Measurements from ENCODE around the gene JAKMIP3.

DNA sequence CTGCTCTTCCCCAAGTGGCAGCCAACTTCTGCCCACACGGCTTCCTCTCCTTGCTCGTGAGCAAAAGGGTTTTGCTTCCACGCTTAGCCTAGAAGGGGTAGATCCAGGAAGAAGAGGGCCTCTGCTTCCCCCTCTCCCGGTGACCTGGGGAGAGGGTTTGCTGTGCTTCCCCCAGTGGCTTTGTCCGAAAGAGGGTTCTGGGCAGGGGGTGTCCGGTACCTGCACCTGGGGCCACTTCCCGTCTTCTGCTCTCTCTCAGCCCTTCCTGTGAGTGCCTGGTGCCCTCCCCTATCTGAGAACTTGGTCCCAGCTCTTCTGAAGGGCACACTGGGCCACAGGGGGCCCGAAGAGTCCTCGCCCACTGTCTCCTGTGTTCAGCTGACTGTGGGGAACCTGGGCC, 11.3 kb downstream of the JAKMIP3 start:
- TF ChIP-seq EZH2 (IDR thresholded peaks at IDR 0.05; ENCODE audit: low read depth), result no peak
- TF ChIP-seq, protein P1, sequence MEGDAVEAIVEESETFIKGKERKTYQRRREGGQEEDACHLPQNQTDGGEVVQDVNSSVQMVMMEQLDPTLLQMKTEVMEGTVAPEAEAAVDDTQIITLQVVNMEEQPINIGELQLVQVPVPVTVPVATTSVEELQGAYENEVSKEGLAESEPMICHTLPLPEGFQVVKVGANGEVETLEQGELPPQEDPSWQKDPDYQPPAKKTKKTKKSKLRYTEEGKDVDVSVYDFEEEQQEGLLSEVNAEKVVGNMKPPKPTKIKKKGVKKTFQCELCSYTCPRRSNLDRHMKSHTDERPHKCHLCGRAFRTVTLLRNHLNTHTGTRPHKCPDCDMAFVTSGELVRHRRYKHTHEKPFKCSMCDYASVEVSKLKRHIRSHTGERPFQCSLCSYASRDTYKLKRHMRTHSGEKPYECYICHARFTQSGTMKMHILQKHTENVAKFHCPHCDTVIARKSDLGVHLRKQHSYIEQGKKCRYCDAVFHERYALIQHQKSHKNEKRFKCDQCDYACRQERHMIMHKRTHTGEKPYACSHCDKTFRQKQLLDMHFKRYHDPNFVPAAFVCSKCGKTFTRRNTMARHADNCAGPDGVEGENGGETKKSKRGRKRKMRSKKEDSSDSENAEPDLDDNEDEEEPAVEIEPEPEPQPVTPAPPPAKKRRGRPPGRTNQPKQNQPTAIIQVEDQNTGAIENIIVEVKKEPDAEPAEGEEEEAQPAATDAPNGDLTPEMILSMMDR (conservative IDR thresholded peaks at IDR 0.05), result no peak
